C4-2B (cell line): ENCODE measurements around the gene ADSS1.
A peak's percentile ranks its signal among the peaks of the same experiment; 100 is the strongest.
"Not testable (repeated sequence)": the region's sequence is repeated elsewhere in the genome, so short reads cannot be mapped to it uniquely, and the experiment has no call there.

Experiments used
- H3K27ac ChIP-seq: fragments of 450-650 bp; 2 replicates; pipeline ENCODE4 v1.5.1; 2017
- CTCF ChIP-seq: fragments of 450-650 bp; conservative IDR thresholded peaks from 2 replicates; pipeline ENCODE4 v1.5.1; 2017; ENCODE audit warnings: mild to moderate bottlenecking
- ZFX ChIP-seq: fragments of 450-650 bp; IDR thresholded peaks from 2 replicates; pipeline ENCODE4 v1.6.1; 2017

Gene ADSS1

GRCh38 chr14:104745431-104745830 is 21.4 kb downstream of the ADSS1 start:
- no peak overlapping the region for H3K27ac ChIP-seq
- TF ChIP-seq CTCF (no peak), ZFX (no peak)

GRCh38 chr14:104746071-104746545 is 22.1 kb downstream of the ADSS1 start:
- peak overlapping the region; percentile 61 for H3K27ac ChIP-seq

GRCh38 chr14:104746934-104747481 is 23.0 kb downstream of the ADSS1 start:
- H3K27ac ChIP-seq: peak overlapping the region; percentile 61
- TF ChIP-seq CTCF: no peak
- no peak for TF ChIP-seq ZFX

More at GRCh38 chr14:104746071-104746545, 22.1 kb downstream of the ADSS1 start:
- no peak for TF ChIP-seq CTCF
- TF ChIP-seq ZFX: no peak

- H3K27ac ChIP-seq: peak overlapping the region; percentile 61
- TF ChIP-seq CTCF (no peak), ZFX (no peak)
Observed at GRCh38 chr14:104747876-104748275, 23.8 kb downstream of the ADSS1 start.

GRCh38 chr14:104749111-104749649 is 25.2 kb downstream of the ADSS1 start:
- TF ChIP-seq ZFX (no peak), CTCF (no peak)
- no peak overlapping the region for H3K27ac ChIP-seq

- no peak overlapping the region for H3K27ac ChIP-seq
- TF ChIP-seq CTCF (no peak), ZFX (no peak)
Observed at GRCh38 chr14:104750056-104750752, 26.2 kb downstream of the ADSS1 start.

- not testable (repeated sequence) for H3K27ac ChIP-seq
Observed at GRCh38 chr14:104750753-104751057, 26.7 kb downstream of the ADSS1 start.
